ENCODE results near the gene PLA2G4F.

The PLA2G4F gene

GRCh38 chr15:42156243-42156922 is at the start of gene PLA2G4F:
Gene PLA2G4F (minus strand): TSS chr15:42156636. CDS start chr15:42156549, 87 bp downstream.
- no peak for DNase-seq

- no peak for DNase-seq
These were observed 47.5 kb upstream of the PLA2G4F start for GRCh38 chr15:42203891-42204290.

DNA sequence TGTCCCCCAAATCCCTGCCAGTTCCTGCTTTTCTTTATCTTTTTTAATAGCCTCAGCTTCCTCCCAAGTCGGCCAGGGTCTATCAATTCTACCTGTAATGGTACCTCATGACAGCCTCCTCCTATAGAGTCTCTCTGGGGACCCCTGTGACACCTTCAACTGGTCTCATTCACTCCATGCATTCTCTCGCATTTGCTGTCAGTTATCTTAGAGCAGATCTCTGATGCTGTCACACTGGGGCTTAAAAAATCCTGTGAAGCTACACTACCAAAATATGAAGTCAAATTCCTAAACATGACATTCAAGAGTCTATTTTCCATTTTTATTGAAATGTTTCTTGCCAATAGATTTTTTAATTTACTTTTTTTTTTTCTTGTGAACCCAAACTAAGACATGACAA is 46.2 kb upstream of the PLA2G4F start:
- DNase-seq = no peak

DNA sequence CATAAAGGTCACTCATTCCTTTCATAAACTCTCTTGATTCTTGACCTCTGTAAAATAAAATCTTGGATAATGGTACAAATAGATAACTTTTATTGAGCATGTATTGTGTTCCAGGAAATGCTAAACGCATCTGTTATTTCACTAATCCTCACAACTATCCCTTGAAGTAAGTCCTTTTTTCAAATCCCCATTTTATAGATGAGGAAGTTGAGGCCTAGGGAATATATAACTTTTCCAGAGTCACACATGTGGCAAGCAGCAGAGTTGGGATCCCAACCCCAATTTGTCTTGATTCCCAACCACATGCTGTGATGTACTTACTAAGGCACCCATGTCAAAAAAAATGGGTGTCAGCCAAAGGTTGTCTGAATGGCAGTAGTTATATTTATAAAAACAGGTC is 45.4 kb upstream of the PLA2G4F start:
- no peak for DNase-seq

GRCh38 chr15:42199126-42199525 is 42.7 kb upstream of the PLA2G4F start:
- DNase-seq = no peak

- DNase-seq = no peak
These were observed 42.1 kb upstream of the PLA2G4F start for GRCh38 chr15:42198516-42198915.

DNA sequence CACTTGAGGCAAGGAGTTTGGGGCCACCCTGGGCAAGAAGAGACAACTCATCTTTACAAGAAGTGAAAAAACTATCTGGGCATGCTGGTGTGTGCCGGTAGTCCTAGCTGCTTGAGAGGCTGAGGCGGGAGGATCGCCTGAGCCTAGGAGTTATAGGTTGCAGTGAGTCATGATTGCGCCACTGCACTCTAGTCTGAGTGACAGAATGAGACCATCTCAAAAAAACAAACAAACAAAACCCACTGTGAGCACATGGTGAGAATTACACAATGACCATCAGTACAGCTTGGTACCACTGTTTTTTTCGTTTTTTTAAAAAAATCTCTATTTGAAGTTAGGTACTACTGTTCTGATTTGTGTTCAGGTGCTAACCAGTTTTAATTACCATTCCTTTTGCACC is 38.1 kb upstream of the PLA2G4F start:
- no peak for DNase-seq

GRCh38 chr15:42193383-42193782 is 36.9 kb upstream of the PLA2G4F start:
- DNase-seq = no peak

- DNase-seq = no peak
These were observed 35.3 kb upstream of the PLA2G4F start for GRCh38 chr15:42191610-42192346.

DNA sequence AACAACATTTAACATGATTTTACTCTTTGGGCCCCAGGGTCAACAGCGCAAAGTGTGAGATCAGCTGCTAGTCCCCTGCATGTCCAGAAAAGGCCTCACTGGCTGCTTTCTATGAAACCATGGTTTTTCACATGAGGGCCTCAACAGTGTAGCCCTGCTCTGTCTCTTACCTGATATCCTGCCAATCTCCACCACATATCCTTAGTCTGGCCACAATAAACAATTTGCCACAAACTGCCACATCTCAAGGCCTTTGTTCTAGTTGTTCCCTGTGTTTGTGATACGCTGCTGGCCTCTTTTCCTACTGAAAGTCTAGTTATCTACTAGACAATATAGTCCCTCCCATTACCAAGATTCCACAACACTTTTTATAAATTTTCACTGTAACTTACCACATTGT is 33.9 kb upstream of the PLA2G4F start:
- DNase-seq = no peak

- DNase-seq = no peak
These were observed 29.4 kb upstream of the PLA2G4F start for GRCh38 chr15:42185801-42186200.

- DNase-seq = no peak
These were observed 28.3 kb upstream of the PLA2G4F start for GRCh38 chr15:42184736-42185135.

DNA sequence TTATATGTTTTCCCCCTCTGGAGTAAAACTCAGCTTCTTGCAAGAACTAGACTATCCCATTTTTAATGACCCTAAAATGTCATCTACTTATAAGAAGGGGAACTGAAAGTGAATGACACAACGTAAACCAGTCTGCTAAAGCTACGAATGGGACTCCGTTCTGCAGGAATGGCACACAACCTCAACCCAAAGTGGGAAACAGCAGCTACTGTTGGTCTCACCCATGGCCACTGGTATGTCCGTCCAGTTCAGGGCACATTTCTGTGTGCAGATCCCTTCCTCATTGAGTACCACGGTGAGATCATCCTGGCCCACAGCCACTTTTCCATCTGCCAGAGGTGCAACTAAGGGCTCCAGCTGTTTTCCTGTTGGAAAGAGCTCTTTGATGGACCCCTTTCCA is 27.9 kb upstream of the PLA2G4F start:
- no peak for DNase-seq

- no peak for DNase-seq
These were observed 26.5 kb upstream of the PLA2G4F start for GRCh38 chr15:42182961-42183360.

GRCh38 chr15:42182328-42182886 is 26.0 kb upstream of the PLA2G4F start:
- no peak for DNase-seq

DNA sequence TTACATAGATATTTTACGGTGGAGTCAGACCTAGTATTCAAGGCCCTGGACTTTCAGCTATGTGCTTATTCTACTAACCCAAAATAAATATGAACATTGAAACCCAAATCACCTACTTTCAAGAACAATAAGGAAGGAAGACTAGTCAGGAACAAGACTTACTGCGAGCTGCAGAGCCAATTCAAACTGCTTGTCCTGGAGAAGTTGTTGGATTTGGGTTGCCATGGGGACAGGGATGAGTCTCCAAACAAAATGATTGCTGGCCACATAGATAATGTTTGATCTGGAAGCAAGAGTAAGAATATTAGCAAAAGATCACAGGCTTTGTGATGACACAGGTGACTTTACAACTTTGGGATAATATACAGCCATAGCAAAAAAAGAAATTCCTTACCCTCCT is 21.6 kb upstream of the PLA2G4F start:
- no peak for DNase-seq

GRCh38 chr15:42175671-42176070 is 19.2 kb upstream of the PLA2G4F start:
- DNase-seq = no peak

- no peak for DNase-seq
These were observed 16.0 kb upstream of the PLA2G4F start for GRCh38 chr15:42172475-42172874.

- no peak for DNase-seq
These were observed 15.4 kb upstream of the PLA2G4F start for GRCh38 chr15:42171795-42172194.

DNA sequence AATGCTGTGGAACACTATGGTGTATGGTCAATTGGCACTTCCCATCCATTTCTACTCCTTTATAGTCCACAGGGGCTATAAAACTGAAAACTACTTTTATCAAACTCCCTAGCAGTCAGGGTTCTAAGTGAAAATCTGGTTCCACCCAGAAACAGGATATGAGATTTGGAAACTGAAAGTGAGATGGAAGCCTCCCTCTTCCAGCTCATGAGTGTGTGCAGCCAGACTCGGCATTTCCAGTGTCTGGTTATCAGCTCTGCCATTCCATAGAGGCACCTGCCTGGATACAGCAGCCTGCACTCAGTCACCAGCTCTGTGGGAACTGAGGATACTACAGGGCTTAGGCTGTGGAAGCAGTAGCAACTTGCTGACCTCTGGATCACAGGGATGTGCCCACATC is 14.7 kb upstream of the PLA2G4F start:
- DNase-seq = no peak

- DNase-seq = no peak
These were observed 9.9 kb upstream of the PLA2G4F start for GRCh38 chr15:42166225-42166940.

DNA sequence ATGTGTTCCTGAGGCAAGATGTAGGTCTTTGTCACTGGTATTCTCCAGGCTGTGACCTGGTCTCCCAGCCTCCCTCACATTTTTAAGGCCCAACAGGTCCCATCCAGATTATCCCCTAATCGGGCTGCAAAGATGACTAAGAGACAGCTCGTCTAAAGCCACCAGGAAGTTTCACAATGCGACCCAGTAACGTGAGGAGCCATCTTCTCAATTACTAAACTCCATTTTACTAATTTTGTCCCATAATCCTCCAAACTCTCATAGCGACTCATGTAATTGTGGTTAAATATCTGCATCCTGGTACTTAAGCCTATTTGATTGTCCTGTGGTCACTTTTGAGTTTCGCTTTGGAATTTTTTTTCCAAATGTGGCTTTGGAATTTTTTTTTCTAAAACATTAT is 8.7 kb upstream of the PLA2G4F start:
- DNase-seq = no peak

GRCh38 chr15:42163947-42164550 is 7.6 kb upstream of the PLA2G4F start:
- DNase-seq = no peak

Measured in activated CD4-positive, alpha-beta T cell treated with anti-CD3 and anti-CD28 coated beads, Interleukin-2, amount 50 U/mL, for 4 hours (primary cell).